Measurements from ENCODE around the gene CD1D.
"Not testable (repeated sequence)": the region's sequence is repeated elsewhere in the genome, so short reads cannot be mapped to it uniquely, and the experiment has no call there.

Gene CD1D

DNA sequence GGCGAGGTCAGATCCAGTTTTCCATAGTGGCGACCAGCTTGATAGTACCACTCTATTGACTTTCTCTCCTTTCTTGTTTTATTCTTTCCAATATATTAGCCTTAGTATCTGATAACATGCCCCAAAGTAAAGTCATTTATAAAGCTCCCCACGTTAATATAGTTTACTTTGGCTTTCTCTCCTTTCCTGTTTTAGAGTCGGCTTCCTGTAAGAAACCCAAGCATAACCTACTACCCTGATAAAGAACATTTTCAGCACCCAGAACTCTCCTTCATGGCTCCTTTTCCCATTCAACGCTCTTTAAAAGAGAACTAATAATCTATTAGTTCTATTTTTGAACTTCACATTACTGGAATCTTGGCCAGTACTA is 23.7 kb downstream of the CD1D start:
- TF ChIP-seq, protein P1, sequence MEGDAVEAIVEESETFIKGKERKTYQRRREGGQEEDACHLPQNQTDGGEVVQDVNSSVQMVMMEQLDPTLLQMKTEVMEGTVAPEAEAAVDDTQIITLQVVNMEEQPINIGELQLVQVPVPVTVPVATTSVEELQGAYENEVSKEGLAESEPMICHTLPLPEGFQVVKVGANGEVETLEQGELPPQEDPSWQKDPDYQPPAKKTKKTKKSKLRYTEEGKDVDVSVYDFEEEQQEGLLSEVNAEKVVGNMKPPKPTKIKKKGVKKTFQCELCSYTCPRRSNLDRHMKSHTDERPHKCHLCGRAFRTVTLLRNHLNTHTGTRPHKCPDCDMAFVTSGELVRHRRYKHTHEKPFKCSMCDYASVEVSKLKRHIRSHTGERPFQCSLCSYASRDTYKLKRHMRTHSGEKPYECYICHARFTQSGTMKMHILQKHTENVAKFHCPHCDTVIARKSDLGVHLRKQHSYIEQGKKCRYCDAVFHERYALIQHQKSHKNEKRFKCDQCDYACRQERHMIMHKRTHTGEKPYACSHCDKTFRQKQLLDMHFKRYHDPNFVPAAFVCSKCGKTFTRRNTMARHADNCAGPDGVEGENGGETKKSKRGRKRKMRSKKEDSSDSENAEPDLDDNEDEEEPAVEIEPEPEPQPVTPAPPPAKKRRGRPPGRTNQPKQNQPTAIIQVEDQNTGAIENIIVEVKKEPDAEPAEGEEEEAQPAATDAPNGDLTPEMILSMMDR (conservative IDR thresholded peaks at IDR 0.05; ENCODE audit: low read depth, low read length) = no peak
- no peak for DNase-seq (ENCODE audit: low read depth)

DNA sequence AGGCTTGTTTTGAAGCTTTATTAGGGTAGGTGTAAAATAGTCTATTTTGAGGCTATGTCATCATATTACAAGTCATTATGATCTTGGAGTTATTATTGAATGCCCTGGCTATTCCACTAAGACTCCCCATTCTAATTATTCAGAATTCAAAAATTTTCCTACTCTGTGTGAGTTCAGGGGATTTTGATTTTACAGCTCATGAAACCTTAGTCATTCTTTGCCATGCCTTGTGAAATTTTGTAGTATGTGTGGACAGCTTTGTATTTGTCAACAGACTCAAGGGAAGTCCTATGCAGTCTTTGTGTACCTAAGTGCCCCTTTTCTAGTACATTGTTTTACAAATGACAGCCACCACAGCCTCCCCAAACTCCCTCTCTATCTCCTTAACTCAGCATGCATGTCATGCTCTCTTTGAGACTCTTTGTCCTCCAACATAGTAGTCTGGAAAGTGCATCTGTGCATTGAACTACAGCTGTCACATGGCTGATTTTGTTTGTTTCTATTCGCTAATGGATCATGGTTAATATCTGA is 28.0 kb downstream of the CD1D start:
- no peak for DNase-seq (ENCODE audit: low read depth)
- TF ChIP-seq, protein P1 (conservative IDR thresholded peaks at IDR 0.05; ENCODE audit: low read depth, low read length) = no peak

More for the DNA sequence above, 23.7 kb downstream of the CD1D start:
- no peak overlapping the region for H3K4me3 ChIP-seq (ENCODE audit: low read length)

DNA sequence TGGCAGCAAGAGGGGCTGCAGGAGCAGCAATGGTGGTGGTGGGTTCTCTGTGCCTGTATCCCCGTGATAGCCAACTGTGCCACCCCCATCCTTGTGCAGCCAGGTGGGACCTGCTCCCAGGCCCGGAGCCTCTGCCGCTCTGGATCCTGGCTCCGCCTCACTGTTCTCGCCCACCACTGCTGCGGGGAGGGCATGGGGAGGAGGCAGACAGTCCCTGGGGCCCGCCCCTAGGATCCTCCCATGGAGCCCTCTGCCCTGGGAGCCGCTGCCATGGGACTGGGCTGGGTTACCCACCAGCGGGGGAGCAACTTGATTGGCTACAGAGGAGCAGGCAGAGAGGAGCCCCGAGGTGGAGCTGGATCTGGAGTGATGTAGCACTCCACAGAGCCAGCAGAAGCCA is 31.6 kb downstream of the CD1D start:
- DNase-seq (ENCODE audit: low read depth) = no peak
- TF ChIP-seq, protein P1 (conservative IDR thresholded peaks at IDR 0.05; ENCODE audit: low read depth, low read length) = no peak
- H3K4me3 ChIP-seq (ENCODE audit: low read length) = no peak overlapping the region

More for the DNA sequence above, 28.0 kb downstream of the CD1D start:
- H3K4me3 ChIP-seq (ENCODE audit: low read length) = no peak overlapping the region

DNA sequence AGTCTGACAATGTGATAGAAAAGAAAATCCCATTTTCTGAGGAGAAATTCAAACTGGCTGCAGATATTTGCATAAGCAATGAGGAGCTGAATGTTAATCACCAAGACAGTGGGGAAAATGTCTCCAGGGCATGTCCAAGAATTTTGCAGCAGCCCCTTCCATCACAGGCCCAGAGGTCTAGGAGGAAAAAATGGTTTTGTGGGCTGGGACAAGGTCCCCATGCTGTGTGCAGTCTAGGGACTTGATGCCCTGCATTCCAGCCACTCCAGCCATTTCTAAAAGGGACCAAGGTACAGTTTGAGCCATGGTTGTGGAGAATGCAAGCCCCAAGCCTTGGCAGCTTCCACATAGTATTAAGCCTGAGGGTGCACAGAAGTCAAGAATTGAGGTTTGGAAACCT is 42.8 kb downstream of the CD1D start:
- H3K4me3 ChIP-seq (ENCODE audit: low read length); DNase-seq (ENCODE audit: low read depth): not testable (repeated sequence)

DNA sequence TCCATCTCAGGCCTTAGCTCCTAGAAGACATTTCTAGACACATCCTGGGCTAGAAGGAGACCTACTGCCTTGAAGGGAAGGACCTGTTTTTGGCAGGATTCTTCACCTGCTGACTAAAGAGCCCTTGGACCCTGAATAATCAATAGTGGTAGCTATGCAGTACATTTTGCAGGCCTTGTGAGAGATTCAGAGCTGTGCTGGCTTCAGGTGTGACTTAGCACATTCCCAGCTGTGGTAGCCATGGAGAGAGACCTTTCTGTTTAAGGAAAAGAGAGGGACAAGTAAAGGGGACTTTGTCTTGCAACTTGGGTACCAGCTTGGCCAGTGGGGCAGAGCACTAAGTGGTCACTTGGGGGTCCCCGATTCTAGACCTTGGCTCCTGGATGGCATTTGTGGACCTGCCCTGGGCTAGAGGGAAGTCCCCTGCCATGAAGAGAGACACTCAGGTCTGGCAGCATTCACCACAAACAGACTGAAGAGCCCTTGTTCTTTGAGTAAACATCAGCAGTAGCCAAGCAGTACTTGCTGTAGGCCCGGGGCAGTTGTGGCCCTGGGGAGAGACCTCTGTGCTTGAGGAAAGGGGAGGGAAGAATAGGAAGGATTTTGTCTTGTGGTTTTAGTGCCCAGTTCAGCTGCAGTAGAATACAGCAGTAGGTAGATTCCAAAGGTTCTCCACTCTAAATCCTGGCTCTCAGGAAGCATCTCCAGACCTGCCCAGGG is 47.4 kb downstream of the CD1D start:
- TF ChIP-seq, protein P1 (conservative IDR thresholded peaks at IDR 0.05; ENCODE audit: low read depth, low read length) = no peak
- DNase-seq (ENCODE audit: low read depth) = no peak

More for the DNA sequence above, 47.4 kb downstream of the CD1D start:
- H3K4me3 ChIP-seq (ENCODE audit: low read length) = no peak overlapping the region

All from retinal pigment epithelial cell (primary cell).